HG02588 (cell line): ENCODE measurements around the gene TCF3.

Experiments
- ATAC-seq: cut with Tn5 transposase; IDR thresholded peaks from one replicate; pipeline ENCODE4 v1.9.1; 2021; ENCODE audit warnings: mild to moderate bottlenecking, moderate library complexity; ENCODE audit not compliant: unreplicated experiment

Gene TCF3

DNA sequence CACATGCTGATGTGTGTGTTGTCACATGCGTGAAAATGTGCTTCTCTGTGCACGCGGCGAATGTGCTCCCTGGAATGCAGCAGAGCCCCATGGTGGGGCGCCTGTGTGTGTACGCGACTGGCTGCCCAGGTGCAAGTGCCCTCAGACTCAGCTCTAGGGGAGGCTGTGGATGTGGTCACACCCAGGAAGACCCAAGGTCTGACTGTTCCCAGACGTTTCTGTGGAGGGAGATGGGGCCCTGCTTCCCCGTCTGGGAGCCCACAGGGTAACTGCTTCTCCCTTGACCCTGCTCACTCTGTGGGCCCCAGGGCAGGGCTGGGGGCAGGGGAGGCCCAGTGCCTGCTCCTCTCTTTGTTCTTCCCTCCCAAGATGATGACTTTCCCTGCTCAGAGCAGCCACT lies 39.3 kb downstream of the TCF3 start:
- no peak for ATAC-seq

GRCh38 chr19:1612114-1613086 lies 40.0 kb downstream of the TCF3 start:
- no peak for ATAC-seq

DNA sequence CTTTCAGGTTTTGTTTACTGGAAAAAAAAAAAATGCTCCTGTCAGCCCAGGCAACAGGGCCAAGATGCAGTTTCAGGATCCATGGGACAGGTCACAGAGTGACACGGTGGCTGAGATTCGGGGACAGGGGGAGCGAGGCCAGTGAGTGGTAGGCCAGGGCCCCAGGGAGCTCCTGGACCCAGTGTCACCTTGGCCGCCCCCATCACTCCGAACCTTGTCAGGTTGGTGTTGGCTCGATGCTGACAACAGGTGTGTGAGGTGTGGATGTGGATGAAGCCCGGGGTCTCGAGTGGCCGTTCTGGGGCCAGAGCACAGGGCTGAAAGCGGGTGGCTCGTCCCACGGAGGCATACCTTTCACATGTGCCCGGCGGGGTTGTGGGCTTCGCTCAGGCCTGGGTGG lies 41.1 kb downstream of the TCF3 start:
- no peak for ATAC-seq

DNA sequence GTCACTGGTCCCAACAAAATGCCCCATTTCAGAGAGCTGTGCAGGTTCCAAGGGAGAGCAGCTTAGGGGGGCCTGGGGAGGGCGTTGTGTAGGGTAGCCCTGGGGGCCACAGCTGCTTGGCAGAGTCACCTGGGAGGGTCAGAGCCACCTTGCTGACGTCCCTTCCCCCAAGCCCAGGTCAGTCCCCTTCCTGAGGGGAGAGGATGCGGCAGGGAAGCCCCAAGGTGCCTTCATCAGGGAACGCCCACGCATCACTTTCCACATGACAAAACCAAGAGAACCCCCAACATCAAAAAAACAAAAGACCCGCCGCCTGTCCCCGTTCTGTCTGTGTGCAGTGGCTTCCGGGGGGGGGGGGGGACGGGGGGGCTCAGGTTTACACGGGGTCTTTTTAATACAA lies 41.8 kb downstream of the TCF3 start:
- no peak for ATAC-seq

DNA sequence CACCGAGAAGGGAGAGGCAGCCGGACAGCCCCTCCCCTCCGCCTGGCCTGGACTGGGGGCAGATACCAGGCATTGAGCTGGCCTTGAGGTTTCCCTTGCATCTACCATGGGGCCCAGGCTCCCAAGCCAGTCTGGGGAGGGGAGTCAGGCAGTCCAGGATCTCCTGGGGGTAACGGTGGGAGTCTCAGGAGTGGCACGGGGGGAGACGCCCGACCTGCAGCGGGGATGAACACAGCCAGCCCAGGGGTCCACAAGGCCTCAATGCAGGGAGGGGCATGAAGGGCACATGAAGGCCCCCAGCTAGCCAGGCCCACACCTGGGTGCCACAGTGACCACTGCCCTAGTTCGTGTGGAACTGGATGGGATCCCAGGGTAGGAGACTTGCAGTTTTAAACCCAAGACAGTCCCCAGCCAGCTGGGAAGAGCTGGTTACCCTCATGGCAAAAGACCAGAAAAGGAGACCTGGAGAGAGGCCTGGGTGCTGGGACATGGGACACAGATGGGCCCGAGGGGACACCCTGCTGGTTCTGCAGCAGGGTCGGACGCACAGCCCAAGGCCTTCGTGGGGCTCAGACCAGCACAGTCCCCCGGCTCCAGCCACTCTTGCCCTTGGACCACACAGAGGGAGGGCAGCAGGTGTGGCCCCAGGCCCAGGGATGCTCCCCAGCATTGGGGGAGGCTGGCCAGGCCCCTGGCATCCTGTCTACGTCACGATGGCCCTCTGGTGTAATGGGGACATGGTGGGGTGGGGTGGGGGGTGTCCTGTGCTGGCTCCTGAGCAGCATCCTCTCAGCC lies 42.5 kb downstream of the TCF3 start:
- ATAC-seq, result no peak

GRCh38 chr19:1609103-1609396 lies 43.4 kb downstream of the TCF3 start:
- no peak for ATAC-seq

DNA sequence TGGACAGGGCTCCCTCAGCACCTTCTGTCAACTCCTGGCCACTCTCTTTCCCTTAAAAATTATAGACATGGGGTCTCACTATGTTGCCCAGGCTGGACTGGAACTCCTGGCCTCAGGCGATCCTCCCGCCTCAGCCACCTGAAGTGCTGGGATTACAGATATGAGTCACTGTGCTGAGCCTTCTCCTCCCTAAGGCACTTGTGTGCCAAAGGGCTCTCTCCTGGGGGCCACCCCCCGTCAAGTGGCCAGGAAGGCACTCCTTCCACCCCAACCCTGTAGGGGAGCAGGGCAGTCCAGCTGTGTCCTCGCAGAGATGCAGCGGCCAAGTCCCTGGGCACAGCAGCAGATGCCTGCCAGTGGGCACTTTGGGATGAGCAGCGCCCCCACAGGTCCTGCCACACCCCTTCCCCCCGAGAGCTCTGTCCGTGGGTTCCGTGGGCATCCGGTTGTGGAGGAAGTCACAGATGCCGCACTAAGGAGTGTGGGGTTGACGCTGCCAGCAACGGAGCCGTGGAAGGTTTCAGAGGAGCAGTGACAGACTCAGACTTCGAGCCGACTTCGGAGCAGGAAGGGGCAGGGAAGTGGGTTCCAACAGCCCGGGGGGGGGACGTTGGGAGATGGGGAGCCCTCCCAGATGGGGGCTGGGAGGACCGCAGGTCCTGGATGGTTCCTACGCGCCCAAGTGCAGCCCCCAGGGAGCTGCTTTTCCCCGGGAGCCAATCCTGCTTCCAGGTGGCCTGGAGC lies 43.9 kb downstream of the TCF3 start:
- no peak for ATAC-seq

- no peak for ATAC-seq
These were observed 46.2 kb downstream of the TCF3 start for GRCh38 chr19:1606138-1606651.

GRCh38 chr19:1605236-1606137 lies 46.9 kb downstream of the TCF3 start, which contains the start of gene UQCR11:
Gene UQCR11 (minus strand): TSS chr19:1605462. CDS start chr19:1605409, 53 bp downstream.
- ATAC-seq, result peak; percentile 79

GRCh38 chr19:1602091-1602707 lies 50.2 kb downstream of the TCF3 start:
- no peak for ATAC-seq

- no peak for ATAC-seq
These were observed 50.8 kb downstream of the TCF3 start for GRCh38 chr19:1601613-1602064.

GRCh38 chr19:1599460-1599846 lies 53.0 kb downstream of the TCF3 start:
- ATAC-seq, result no peak

DNA sequence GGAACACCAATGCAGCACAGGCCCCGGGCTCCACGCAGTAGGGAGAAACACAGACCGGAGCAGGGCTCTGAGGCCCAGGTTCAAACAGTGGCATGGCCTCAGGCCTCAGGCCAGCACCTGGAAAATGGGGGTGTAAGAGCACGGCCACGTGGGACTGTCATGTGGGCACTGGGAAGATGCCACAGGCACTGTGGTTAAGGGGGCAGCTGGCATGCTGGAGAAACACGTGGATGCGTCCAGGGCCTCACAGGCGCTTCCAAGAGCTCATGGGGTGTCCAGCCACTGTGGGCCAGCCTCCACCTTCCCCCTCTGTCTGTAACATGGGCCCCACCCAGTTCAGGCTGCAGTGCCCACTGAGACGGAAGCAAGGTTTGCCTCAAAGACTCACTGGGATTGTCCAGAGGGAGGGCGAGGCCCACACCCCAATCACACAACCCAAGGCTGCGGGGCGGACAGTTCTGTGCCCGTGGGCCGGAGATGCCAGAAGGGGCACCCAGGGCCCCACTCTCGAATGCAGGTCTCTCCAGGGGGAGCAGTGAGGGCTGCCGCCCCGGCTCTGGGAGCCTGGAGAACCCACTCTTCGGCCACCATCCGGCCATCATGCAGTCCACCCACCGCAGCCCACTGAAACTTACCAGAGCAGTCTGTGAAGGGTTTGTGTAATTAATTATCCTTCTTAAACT lies 53.5 kb downstream of the TCF3 start:
- ATAC-seq, result no peak

DNA sequence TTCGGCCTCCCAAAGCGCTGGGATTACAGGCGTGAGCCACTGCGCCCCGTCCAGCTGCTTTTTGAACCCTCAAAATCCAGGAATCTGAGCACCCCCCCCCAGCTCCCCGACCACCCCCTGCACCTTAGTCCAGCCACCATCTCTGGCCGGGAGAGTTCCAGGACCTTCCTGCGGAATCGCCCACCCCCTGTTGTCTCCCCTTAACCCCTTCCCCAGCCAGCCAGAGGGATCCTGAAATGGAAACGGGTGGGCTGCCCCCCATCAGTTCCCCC lies 59.0 kb downstream of the TCF3 start:
- no peak for ATAC-seq

- ATAC-seq, result peak; percentile 65
These were observed 59.5 kb downstream of the TCF3 start, which contains the start of gene MBD3 for GRCh38 chr19:1592755-1593500. Gene MBD3 (minus strand): TSS chr19:1592865. CDS start chr19:1592631, 234 bp downstream.

DNA sequence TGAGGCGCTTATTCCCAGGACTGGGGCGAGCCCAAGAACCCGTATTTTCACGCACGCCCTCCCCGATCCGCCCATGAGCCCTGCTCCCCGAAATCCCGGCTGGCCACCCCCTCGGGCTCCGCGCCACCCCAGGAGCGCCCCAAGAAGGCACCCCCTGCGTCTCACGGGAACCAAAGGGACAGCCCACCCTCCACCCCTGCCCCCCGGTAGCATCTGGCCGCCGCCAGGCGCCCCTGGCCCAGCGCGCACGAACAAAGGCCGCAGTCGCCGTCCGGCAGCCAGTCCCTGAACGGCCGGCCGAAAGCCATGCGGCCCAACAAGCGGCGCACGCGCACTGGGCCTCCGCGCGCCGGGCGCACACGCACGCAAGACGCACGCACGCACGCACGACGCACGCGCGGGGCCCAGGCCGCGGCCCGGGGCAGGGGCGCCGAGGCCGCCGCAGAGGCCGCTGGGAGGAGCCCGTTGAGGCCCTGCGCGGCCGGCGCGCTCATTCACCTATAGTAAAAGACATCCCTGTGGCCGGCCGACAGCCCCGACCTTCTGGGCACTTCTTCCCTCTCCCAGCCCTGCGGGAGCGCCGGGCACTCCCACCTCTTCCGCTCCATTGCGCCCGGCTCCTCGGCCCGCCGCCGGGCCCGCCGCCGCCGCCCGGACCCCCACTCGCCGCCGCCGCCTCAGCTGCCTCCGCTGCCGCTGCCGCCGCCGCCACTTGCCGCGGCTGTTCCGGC lies 60.2 kb downstream of the TCF3 start:
- peak; percentile 70 for ATAC-seq

DNA sequence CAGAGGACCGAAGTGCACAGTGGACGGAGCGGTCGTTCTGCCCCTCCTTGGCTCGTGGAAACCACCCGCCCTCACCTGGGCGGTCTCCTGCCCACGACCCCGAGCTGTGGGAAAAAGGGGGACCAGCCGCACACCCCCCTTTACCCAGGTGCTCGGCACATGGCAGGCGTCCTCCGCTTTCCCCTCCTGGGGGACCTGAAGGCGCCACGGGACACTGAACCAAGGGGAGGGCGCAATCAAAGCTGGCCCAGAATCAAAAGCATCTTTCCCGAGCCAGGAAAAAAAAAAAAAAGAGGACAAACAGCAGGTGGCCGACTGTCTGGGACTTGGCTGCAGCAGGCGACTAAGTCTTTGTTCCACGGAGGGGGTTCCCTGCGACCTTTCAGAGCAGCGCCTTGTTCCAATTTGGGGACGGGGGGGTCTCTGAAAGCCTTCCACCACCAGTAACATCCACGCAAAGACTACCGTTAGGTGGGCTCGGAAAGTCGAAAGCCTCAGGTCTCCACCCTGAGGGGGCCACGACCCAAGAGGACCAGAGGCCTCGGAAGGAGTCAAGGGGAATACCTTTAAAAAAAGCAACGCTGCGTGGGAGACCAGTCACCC lies 60.9 kb downstream of the TCF3 start:
- no peak for ATAC-seq
